Natural killer cell treated with Interleukin-12 subunit alpha and Interleukin-12 subunit beta and Interleukin-15 and Interleukin-18, amount 100 ng/mL, for 72 hours (primary cell): ENCODE results near the gene CLDN14. TPM values are rescaled to one million over a fixed set of nuclear protein-coding genes. Genes with fewer than 3 reads are reported as not detected.

ENCODE experiments used
- ATAC-seq, 2 donors: fragments of 150-1000 bp; cut with Tn5 transposase in 1 of 2; sonication (Bioruptor Pico), chemical (Tn5 transposase) in 1 of 2; 2 replicates each; pipeline ENCODE4 v1.10.0; 2021
- DNase-seq: peaks from one replicate; pipeline ENCODE4 v3.0.0; 2022; ENCODE audit warnings: low spot score
- H3K27ac Mint-ChIP-seq, 2 donors: 1 replicate in 1 of 2; 2 replicates in 1 of 2; pipeline ENCODE4 v1.8.0; 2022; ENCODE audit warnings: mixed read lengths in 2 of 2, mild to moderate bottlenecking in 1 of 2, moderate library complexity in 1 of 2
- H3K27me3 Mint-ChIP-seq, 2 donors: 1 replicate in 1 of 2; 2 replicates in 1 of 2; pipeline ENCODE4 v1.8.0; 2022; ENCODE audit warnings: mixed read lengths in 2 of 2
- H3K36me3 Mint-ChIP-seq: one replicate; pipeline ENCODE4 v1.8.0; 2022; ENCODE audit warnings: mixed read lengths
- H3K4me1 Mint-ChIP-seq, 2 donors: 1 replicate in 1 of 2; 2 replicates in 1 of 2; pipeline ENCODE4 v1.8.0; 2022; ENCODE audit warnings: low read depth in 2 of 2, mixed read lengths in 2 of 2, mild to moderate bottlenecking in 1 of 2
- H3K4me3 Mint-ChIP-seq: one replicate; pipeline ENCODE4 v1.8.0; 2022; ENCODE audit warnings: mixed read lengths
- H3K9me3 Mint-ChIP-seq: 2 replicates; pipeline ENCODE4 v1.8.0; 2022; ENCODE audit warnings: mixed read lengths
- total RNA-seq, 2 donors: library from RNA; stranded (reverse); gene quantifications; one replicate each; pipeline ENCODE4 v1.2.3, GENCODE V29; 2022

The CLDN14 gene
- total RNA-seq, 2 donors from 2014 or later, result not detected

GRCh38 chr21:36456729-36457414, 23.1 kb downstream of the CLDN14 start:
- ATAC-seq, result no peak
- H3K36me3 Mint-ChIP-seq, result no peaks in the 10 kb centered on the region
- DNase-seq, result no peak
- H3K9me3 Mint-ChIP-seq, result no peaks in the 10 kb centered on the region
- no peak overlapping the region for H3K27ac Mint-ChIP-seq
- H3K4me3 Mint-ChIP-seq, result no peak overlapping the region
- H3K27me3 Mint-ChIP-seq, result peaks cover 5 to 13% of the 10 kb centered on the region in 2 donors
- H3K4me1 Mint-ChIP-seq, result no peaks in the 10 kb centered on the region

- H3K27me3 Mint-ChIP-seq, result peaks cover 0 to 13% of the 10 kb centered on the region in 2 donors
- no peak overlapping the region for H3K4me3 Mint-ChIP-seq
- no peaks in the 10 kb centered on the region for H3K4me1 Mint-ChIP-seq
- DNase-seq (no peak), ATAC-seq (no peak)
- H3K27ac Mint-ChIP-seq, result no peak overlapping the region
- no peaks in the 10 kb centered on the region for H3K9me3 Mint-ChIP-seq
- H3K36me3 Mint-ChIP-seq, result no peaks in the 10 kb centered on the region
These were observed 25.2 kb downstream of the CLDN14 start for GRCh38 chr21:36454706-36455105.

- H3K27me3 Mint-ChIP-seq, result peaks cover 0 to 13% of the 10 kb centered on the region in 2 donors
- H3K9me3 Mint-ChIP-seq, result no peaks in the 10 kb centered on the region
- no peak for ATAC-seq
- no peak overlapping the region for H3K27ac Mint-ChIP-seq
- no peak for DNase-seq
- H3K36me3 Mint-ChIP-seq, result no peaks in the 10 kb centered on the region
- H3K4me1 Mint-ChIP-seq, result no peaks in the 10 kb centered on the region
- H3K4me3 Mint-ChIP-seq, result no peak overlapping the region
These were observed 25.8 kb downstream of the CLDN14 start for GRCh38 chr21:36454093-36454531.

DNA sequence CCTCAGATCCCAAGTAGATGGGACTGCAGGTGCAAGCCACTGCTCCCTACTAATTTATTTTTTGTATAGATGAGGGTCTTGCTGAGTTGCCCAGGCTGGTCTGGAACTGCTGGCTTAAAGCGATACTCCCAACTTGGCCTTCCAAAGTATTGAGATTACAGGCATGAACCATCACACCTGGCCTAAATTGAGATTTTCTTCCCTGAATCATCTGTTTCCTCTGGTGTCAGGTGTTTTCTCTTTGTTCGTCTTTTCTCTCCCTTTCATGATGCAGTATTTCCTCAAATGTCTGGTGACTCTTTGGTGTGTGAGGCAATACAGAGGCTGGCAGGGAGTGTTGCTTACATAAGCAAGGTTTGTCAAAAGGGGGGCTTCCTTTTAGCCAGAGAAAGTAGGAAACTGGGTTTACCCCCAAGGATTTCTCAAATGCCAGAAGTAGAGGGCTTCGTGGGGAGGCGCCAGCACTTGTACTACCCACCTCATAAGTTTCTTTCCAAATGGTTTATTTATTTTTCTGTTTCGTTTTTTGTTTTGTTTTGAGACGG, 27.6 kb downstream of the CLDN14 start:
- Mint-ChIP-seq H3K9me3 (no peaks in the 10 kb centered on the region), H3K4me3 (no peak overlapping the region), H3K4me1 (no peaks in the 10 kb centered on the region), H3K27ac (no peak overlapping the region), H3K27me3 (peaks cover 0 to 13% of the 10 kb centered on the region in 2 donors), H3K36me3 (no peaks in the 10 kb centered on the region)
- ATAC-seq, result no peak
- no peak for DNase-seq

GRCh38 chr21:36451506-36451905, 28.4 kb downstream of the CLDN14 start:
- no peak overlapping the region for H3K4me3 Mint-ChIP-seq
- H3K9me3 Mint-ChIP-seq, result no peaks in the 10 kb centered on the region
- no peak for ATAC-seq
- no peak for DNase-seq
- no peaks in the 10 kb centered on the region for H3K4me1 Mint-ChIP-seq
- H3K27ac Mint-ChIP-seq, result no peak overlapping the region
- peaks cover 0 to 14% of the 10 kb centered on the region in 2 donors for H3K27me3 Mint-ChIP-seq
- H3K36me3 Mint-ChIP-seq, result no peaks in the 10 kb centered on the region

- Mint-ChIP-seq H3K4me1 (no peaks in the 10 kb centered on the region), H3K9me3 (no peaks in the 10 kb centered on the region), H3K4me3 (no peak overlapping the region), H3K27me3 (peaks cover 0 to 19% of the 10 kb centered on the region in 2 donors), H3K27ac (no peak overlapping the region), H3K36me3 (no peaks in the 10 kb centered on the region)
- DNase-seq (no peak), ATAC-seq (no peak)
These were observed 29.4 kb downstream of the CLDN14 start for GRCh38 chr21:36450511-36450910.

DNA sequence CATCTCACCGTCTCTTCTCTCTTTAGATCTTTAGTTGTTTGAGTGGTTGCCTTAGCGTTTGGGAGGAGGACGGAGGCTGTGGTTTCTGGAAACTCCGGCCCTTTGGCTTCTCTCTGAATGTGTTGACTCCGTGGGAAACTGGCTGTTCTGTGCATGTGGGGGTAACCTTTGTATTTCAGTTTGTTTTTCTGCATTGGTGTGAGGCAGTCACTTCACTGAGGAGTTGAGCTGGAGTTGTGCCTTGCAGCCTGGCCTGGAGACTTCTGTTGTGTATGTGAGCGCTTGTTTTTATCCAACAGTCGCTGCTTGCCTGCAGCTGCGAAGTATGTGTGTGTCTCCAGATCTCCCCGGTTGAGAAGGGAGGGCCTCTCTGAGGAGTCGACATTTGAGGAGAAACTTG, 33.6 kb downstream of the CLDN14 start:
- DNase-seq (no peak), ATAC-seq (no peak)
- no peaks in the 10 kb centered on the region for H3K9me3 Mint-ChIP-seq
- no peak overlapping the region for H3K4me3 Mint-ChIP-seq
- H3K27me3 Mint-ChIP-seq, result peaks cover 0 to 11% of the 10 kb centered on the region in 2 donors
- H3K36me3 Mint-ChIP-seq, result no peaks in the 10 kb centered on the region
- H3K27ac Mint-ChIP-seq, result no peak overlapping the region
- peaks cover 0 to 3% of the 10 kb centered on the region in 2 donors for H3K4me1 Mint-ChIP-seq

GRCh38 chr21:36441715-36442114, 38.2 kb downstream of the CLDN14 start:
- no peak for ATAC-seq
- Mint-ChIP-seq H3K27ac (no peak overlapping the region), H3K36me3 (no peaks in the 10 kb centered on the region), H3K27me3 (peaks cover 0 to 11% of the 10 kb centered on the region in 2 donors), H3K4me3 (no peak overlapping the region), H3K9me3 (no peaks in the 10 kb centered on the region), H3K4me1 (peaks cover 0 to 3% of the 10 kb centered on the region in 2 donors)
- DNase-seq, result no peak

- H3K27me3 Mint-ChIP-seq, result no peaks in the 10 kb centered on the region
- DNase-seq (no peak), ATAC-seq (no peak)
- H3K4me3 Mint-ChIP-seq, result no peak overlapping the region
- no peaks in the 10 kb centered on the region for H3K9me3 Mint-ChIP-seq
- H3K36me3 Mint-ChIP-seq, result no peaks in the 10 kb centered on the region
- H3K4me1 Mint-ChIP-seq, result no peaks in the 10 kb centered on the region
- H3K27ac Mint-ChIP-seq, result no peak overlapping the region
These were observed 42.2 kb downstream of the CLDN14 start for GRCh38 chr21:36437745-36438128.

DNA sequence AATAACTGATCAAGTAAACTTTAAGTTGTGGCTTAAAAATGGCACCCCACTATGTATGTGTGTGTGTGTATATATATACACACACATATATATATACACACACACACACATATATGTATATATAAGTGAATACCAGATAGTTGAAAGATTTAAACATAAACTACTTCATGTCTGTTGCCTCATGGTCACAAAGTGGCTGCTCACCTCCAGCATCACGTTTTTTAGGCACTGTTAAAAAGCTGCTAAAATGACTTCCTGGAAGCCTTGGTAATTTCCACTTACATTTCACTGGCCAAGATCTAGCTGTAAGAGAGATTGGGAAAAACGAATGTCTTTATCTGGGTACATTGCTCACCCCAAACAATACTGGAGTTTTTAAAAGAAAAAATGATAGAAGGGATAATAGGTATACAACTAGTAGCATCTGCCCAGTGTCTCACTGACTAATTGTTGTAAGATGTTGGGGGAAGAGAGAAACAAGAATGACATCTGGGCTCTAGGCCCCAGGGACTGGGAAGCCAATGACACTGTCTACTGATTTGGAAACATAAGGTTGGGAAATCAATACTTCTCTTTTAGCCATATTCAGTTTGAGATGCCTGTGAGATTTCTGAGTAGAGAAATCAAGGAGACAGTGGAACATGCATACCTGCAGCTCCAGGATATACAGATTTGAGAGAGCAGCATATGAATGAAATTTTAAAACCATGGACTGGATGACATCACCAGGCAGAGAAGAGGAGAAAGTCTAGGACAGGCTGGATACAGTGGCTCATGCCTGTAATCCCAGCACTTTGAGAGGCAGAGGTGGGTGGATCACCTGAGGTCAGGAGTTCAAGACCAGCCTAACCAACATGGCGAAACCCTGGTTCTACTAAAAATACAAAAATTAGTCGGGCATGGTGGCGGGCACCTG, 42.8 kb downstream of the CLDN14 start:
- H3K9me3 Mint-ChIP-seq, result no peaks in the 10 kb centered on the region
- no peaks in the 10 kb centered on the region for H3K4me1 Mint-ChIP-seq
- ATAC-seq (no peak), DNase-seq (no peak)
- no peak overlapping the region for H3K27ac Mint-ChIP-seq
- no peaks in the 10 kb centered on the region for H3K36me3 Mint-ChIP-seq
- peaks cover 4 to 5% of the 10 kb centered on the region in 2 donors for H3K27me3 Mint-ChIP-seq
- H3K4me3 Mint-ChIP-seq, result no peak overlapping the region

GRCh38 chr21:36434144-36434543, 45.8 kb downstream of the CLDN14 start:
- Mint-ChIP-seq H3K36me3 (no peaks in the 10 kb centered on the region), H3K27me3 (peaks cover 4 to 5% of the 10 kb centered on the region in 2 donors), H3K4me1 (peaks cover 15 to 16% of the 10 kb centered on the region in 2 donors), H3K27ac (no peak overlapping the region), H3K4me3 (no peak overlapping the region), H3K9me3 (no peaks in the 10 kb centered on the region)
- ATAC-seq (no peak), DNase-seq (no peak)

DNA sequence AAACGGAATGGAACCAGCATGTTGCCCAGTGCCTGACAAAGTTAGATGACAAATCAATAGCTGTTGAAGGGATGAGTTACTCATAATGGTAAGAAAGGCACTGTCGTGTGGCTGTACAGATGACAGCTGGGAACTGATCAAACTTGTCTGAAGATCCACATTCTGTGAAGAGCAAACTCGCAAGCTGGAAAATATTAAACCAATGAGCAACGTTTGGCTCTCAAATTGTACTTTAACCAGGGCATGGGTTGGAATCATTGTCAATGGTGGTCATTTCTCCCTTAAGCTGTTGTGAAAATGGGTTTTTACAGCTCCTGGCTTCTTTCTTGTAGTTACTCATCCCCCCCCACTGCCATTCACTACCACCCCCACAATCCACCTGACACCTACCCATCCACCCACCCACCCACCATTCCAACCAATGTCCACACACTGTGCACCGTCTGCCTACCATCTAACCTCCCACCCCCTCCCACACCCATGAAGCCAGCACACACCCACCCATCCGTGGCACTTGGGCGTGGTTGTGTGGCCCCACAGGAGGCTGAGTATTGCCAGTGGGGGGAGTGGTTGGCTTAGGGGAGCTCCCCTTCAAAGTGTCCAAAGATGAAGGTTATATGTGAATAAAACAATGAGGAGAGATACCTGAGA, 46.7 kb downstream of the CLDN14 start:
- H3K27ac Mint-ChIP-seq, result no peak overlapping the region
- H3K27me3 Mint-ChIP-seq, result peaks cover 4 to 5% of the 10 kb centered on the region in 2 donors
- DNase-seq (no peak), ATAC-seq (no peak)
- H3K36me3 Mint-ChIP-seq, result no peaks in the 10 kb centered on the region
- no peaks in the 10 kb centered on the region for H3K9me3 Mint-ChIP-seq
- H3K4me1 Mint-ChIP-seq, result peaks cover 16 to 21% of the 10 kb centered on the region in 2 donors
- no peak overlapping the region for H3K4me3 Mint-ChIP-seq

DNA sequence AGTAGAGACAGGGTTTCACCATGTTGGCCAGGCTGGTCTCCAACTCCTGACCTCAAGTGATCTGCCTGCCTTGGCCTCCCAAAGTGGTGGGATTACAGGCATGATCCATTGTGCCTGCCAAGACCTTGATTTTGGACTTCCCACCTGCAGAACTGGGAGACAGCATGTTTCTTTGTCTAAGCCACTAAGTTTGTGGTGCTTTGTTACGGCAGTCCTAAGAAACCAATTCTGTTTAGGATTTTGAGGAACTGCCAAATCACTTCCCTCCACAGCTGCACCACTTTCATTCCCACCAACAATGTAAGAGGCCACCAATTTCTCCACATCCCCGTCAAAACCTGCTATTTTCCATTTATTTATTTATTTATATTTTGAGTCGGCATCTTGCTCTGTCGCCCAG, 48.7 kb downstream of the CLDN14 start:
- Mint-ChIP-seq H3K9me3 (no peaks in the 10 kb centered on the region), H3K36me3 (no peaks in the 10 kb centered on the region), H3K4me3 (no peak overlapping the region), H3K27ac (no peak overlapping the region), H3K4me1 (peaks cover 16 to 21% of the 10 kb centered on the region in 2 donors), H3K27me3 (peaks cover 4 to 5% of the 10 kb centered on the region in 2 donors)
- ATAC-seq (no peak), DNase-seq (no peak)
